Activated B cell treated with CpG ODN at 0.5 μM for 24 hours (primary cell): ENCODE data around the gene KCNK3. TPM values are rescaled to one million over a fixed set of nuclear protein-coding genes. Genes with fewer than 3 reads are reported as not detected.

Source experiments
- ATAC-seq: fragments of 200-7000 bp; cut with Tn5 transposase; one replicate; pipeline ENCODE4 v1.10.0; 2021; ENCODE audit warnings: low read depth, mild to moderate bottlenecking, moderate library complexity
- CTCF ChIA-PET: fragments of 350-600 bp; sonication (Branson Sonifier 250); formaldehyde crosslinking; loops from one replicate; lab custom pipeline; 2021; ENCODE audit warnings: antibody characterized with exemption; lab: Charles Lee
- POLR2A ChIA-PET: fragments of 350-600 bp; sonication (Branson Sonifier 250); formaldehyde crosslinking; loops from one replicate; lab custom pipeline; 2021; ENCODE audit warnings: antibody characterized with exemption; lab: Charles Lee
- DNase-seq: peaks from one replicate; pipeline ENCODE4 v3.0.0; 2022
- H3K27ac Mint-ChIP-seq: one replicate; pipeline ENCODE4 v1.8.0; 2020; ENCODE audit warnings: mixed read lengths
- H3K27me3 Mint-ChIP-seq: one replicate; pipeline ENCODE4 v1.8.0; 2021; ENCODE audit warnings: mixed read lengths
- H3K36me3 Mint-ChIP-seq: one replicate; pipeline ENCODE4 v1.8.0; 2021; ENCODE audit warnings: low read depth, mixed read lengths
- H3K4me1 Mint-ChIP-seq: one replicate; pipeline ENCODE4 v1.8.0; 2021; ENCODE audit warnings: mixed read lengths
- H3K4me3 Mint-ChIP-seq: one replicate; pipeline ENCODE4 v1.8.0; 2020; ENCODE audit warnings: mild to moderate bottlenecking, mixed read lengths
- H3K9me3 Mint-ChIP-seq: one replicate; pipeline ENCODE4 v1.8.0; 2020; ENCODE audit warnings: mixed read lengths
- CTCF ChIP-seq: fragments of 200-600 bp; IDR thresholded peaks from one replicate; pipeline ENCODE4 v1.8.0; 2022; ENCODE audit warnings: antibody characterized with exemption, mild to moderate bottlenecking
- intact Hi-C: fragments of 100-400 bp; cut with micrococcal nuclease; formaldehyde crosslinking; loops from one replicate; pipeline ENCODE4 v1.15.1; 2024
- total RNA-seq: library from RNA; stranded (reverse); gene quantifications from 2 replicates; pipeline ENCODE4 v1.2.3, GENCODE V29; 2022

The KCNK3 gene
- total RNA-seq, 1 donor from 2014 or later, result not detected

- ChIA-PET CTCF (interaction anchor here (0.5 kb wide), 1 partner anchor 69 kb away, joined by 4 read pairs; no protein-coding TSS in a partner anchor), POLR2A (no interaction called here)
- Mint-ChIP-seq H3K4me1 (peaks cover 5% of the 10 kb centered on the region), H3K27ac (no peak overlapping the region), H3K36me3 (no peaks in the 10 kb centered on the region), H3K9me3 (no peaks in the 10 kb centered on the region), H3K27me3 (peaks cover 11% of the 10 kb centered on the region), H3K4me3 (no peak overlapping the region)
- intact Hi-C loops, result no loop called here
- ATAC-seq (no peak), DNase-seq (no peak)
- TF ChIP-seq CTCF, result no peak
These were observed 46.0 kb downstream of the KCNK3 start for GRCh38 chr2:26738481-26738880.

GRCh38 chr2:26739514-26739913 lies 47.0 kb downstream of the KCNK3 start:
- Mint-ChIP-seq H3K4me3 (no peak overlapping the region), H3K27ac (no peak overlapping the region), H3K27me3 (peaks cover 8% of the 10 kb centered on the region), H3K36me3 (no peaks in the 10 kb centered on the region), H3K4me1 (peaks cover 5% of the 10 kb centered on the region), H3K9me3 (no peaks in the 10 kb centered on the region)
- no peak for TF ChIP-seq CTCF
- no peak for ATAC-seq
- no peak for DNase-seq
- POLR2A ChIA-PET, result no interaction called here
- CTCF ChIA-PET, result no interaction called here
- intact Hi-C loops, result no loop called here

- intact Hi-C loops, result no loop called here
These were observed 47.8 kb downstream of the KCNK3 start for GRCh38 chr2:26740346-26740745.

GRCh38 chr2:26740890-26741302 lies 48.4 kb downstream of the KCNK3 start:
- H3K4me1 Mint-ChIP-seq, result peaks cover 5% of the 10 kb centered on the region
- peaks cover 8% of the 10 kb centered on the region for H3K27me3 Mint-ChIP-seq
- intact Hi-C loops, result no loop called here
- TF ChIP-seq CTCF, result no peak
- H3K27ac Mint-ChIP-seq, result no peak overlapping the region
- H3K4me3 Mint-ChIP-seq, result no peak overlapping the region
- no peaks in the 10 kb centered on the region for H3K9me3 Mint-ChIP-seq
- no peaks in the 10 kb centered on the region for H3K36me3 Mint-ChIP-seq
- peak; percentile 74 for ATAC-seq
- POLR2A ChIA-PET, result no interaction called here
- CTCF ChIA-PET, result no interaction called here
- no peak for DNase-seq

More at GRCh38 chr2:26740346-26740745, 47.8 kb downstream of the KCNK3 start:
- ATAC-seq (no peak), DNase-seq (no peak)
- H3K4me1 Mint-ChIP-seq, result peaks cover 5% of the 10 kb centered on the region
- H3K36me3 Mint-ChIP-seq, result no peaks in the 10 kb centered on the region
- no peak overlapping the region for H3K4me3 Mint-ChIP-seq
- ChIA-PET CTCF (no interaction called here), POLR2A (no interaction called here)
- H3K27me3 Mint-ChIP-seq, result peaks cover 8% of the 10 kb centered on the region
- TF ChIP-seq CTCF, result no peak
- H3K9me3 Mint-ChIP-seq, result no peaks in the 10 kb centered on the region
- H3K27ac Mint-ChIP-seq, result no peak overlapping the region

- peaks cover 5% of the 10 kb centered on the region for H3K4me1 Mint-ChIP-seq
- H3K27ac Mint-ChIP-seq, result no peak overlapping the region
- no peak overlapping the region for H3K4me3 Mint-ChIP-seq
- intact Hi-C loops, result no loop called here
- TF ChIP-seq CTCF, result no peak
- DNase-seq, result no peak
- ChIA-PET CTCF (no interaction called here), POLR2A (no interaction called here)
- no peak for ATAC-seq
- H3K36me3 Mint-ChIP-seq, result no peaks in the 10 kb centered on the region
- no peaks in the 10 kb centered on the region for H3K9me3 Mint-ChIP-seq
- peaks cover 7% of the 10 kb centered on the region for H3K27me3 Mint-ChIP-seq
These were observed 49.7 kb downstream of the KCNK3 start for GRCh38 chr2:26742048-26742770.
